GM19238 (cell line): ENCODE measurements around the gene RND3.

Source experiments
- DNase-seq: peaks from one replicate; pipeline ENCODE4 v3.0.0; 2011; ENCODE audit warnings: low spot score; ENCODE audit not compliant: insufficient read length

The RND3 gene

GRCh38 chr2:150487537-150488429 lies at the start of gene RND3:
TSS of gene RND3 (minus strand) at chr2:150487667. CDS start at chr2:150487417, 250 bp downstream.
- DNase-seq = peak; percentile 16

GRCh38 chr2:150535176-150535575 lies 47.7 kb upstream of the RND3 start:
- DNase-seq = no peak

DNA sequence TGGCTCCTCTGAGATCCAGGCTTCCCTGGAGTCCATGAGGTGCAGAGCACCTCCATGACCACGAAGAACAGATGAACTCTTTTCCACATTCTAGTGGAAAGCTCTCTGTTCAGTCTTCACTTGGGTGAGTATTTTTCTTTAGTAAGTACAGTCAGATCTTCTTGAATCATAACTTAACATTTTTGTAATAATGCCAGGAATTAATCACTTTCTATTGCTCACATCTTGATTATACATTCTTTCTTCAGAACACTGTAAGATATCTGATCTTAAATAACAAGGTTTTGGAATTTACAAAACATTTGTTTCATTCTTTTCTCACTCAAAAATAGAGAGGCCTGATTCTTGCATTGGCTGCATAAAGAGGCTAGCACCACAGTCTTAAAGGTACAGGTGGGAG lies 45.4 kb upstream of the RND3 start:
- no peak for DNase-seq

GRCh38 chr2:150532020-150532419 lies 44.6 kb upstream of the RND3 start:
- DNase-seq = no peak

- DNase-seq = no peak
Observed at GRCh38 chr2:150531591-150531990, 44.1 kb upstream of the RND3 start.

- DNase-seq = no peak
Observed at GRCh38 chr2:150530168-150530567, 42.7 kb upstream of the RND3 start.

GRCh38 chr2:150528861-150529801 lies 41.7 kb upstream of the RND3 start:
- no peak for DNase-seq

DNA sequence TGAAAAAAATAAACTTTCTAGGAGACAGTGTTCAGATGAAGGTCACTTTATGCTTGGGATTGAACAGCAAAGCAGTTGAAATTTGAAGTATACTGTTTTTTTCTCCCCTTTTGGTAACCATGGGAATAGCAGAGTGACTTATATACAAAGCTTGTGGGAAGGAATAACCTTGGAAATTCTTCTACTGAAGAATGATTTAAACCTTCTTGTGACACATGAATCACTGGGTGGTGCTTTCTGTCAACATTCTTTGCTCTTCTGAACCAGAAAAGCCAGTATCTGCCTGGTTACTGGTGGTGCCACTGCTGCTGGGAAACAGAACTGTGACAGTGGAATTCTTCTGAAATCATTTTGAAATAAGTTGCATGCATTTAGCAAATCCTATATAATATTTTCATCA lies 39.4 kb upstream of the RND3 start:
- no peak for DNase-seq

DNA sequence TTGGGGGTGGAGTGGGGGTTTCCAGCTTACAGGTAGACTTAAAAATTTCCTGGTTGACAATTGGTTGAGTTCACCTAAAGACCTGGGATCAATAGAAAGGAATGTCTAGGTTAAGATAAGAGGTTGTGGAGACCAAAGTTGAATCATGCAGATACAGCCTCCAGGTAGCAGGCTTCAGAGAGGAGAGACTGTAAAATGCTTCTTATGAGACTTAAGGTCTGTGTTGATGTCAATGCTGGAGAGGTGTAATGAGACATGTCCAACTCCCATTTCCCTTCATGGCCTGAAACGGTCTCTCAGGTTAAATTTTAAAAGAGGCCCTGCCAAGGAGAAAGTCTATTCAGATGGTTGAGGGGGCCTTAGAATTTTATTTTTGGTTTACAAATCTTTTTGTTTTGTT lies 38.5 kb upstream of the RND3 start:
- DNase-seq = no peak

DNA sequence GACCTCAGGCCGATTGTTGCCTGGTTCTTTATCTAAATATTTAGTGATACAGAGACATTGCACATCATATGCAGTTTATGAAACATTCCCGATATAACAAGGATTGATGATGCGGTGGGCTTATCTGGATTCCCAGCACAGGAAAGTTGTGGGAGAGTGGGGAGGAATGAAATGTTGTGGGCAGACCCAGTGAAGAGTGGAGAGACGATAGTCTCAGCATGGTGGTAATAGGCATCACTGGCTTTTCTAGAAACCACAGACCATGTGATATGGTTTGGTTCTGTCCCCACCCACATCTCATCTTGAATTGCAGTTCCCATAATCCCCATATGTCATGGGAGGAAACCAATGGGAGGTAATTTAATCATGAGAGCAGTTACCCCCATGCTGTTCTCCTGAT lies 34.8 kb upstream of the RND3 start:
- DNase-seq = no peak

DNA sequence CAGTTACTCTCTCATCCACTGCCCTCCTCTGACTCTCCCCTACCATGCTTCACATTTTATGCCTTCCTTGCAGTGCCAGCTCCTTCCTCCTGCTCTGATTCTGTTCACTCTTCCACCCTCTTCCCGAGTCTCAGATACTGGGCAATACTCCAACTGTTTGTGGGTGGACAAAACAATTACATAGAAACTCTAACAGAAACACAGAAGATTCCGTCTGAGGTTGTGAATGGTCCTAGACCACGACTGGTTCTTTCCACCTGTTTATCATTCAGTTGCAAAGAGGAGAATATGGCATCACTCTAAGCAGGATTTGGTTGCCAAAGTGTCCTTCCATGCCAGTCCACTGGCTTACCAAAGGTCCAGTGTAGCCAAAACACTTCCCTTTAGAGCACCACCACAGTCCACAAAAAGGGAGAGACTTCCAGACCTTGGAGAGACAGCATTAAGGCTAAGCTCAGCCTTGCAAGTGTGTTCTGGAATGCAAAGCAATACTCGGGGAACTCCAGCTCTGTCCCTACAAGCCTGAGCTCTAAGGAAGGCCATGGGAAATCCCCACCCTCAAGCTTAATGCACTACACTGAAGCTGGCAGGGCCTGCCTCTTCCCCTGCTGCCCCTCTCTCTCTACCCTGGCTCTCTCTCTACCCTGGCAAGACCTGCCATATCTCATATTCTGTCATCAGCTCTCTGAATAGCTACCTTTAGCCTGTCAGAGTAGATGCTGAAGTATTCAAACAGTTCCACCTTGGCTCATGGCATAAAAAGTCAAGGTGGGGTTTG lies 33.6 kb upstream of the RND3 start:
- no peak for DNase-seq

GRCh38 chr2:150520033-150520432 lies 32.6 kb upstream of the RND3 start:
- DNase-seq = no peak

- no peak for DNase-seq
Observed at GRCh38 chr2:150517951-150518680, 30.6 kb upstream of the RND3 start.

GRCh38 chr2:150513647-150514046 lies 26.2 kb upstream of the RND3 start:
- DNase-seq = no peak

DNA sequence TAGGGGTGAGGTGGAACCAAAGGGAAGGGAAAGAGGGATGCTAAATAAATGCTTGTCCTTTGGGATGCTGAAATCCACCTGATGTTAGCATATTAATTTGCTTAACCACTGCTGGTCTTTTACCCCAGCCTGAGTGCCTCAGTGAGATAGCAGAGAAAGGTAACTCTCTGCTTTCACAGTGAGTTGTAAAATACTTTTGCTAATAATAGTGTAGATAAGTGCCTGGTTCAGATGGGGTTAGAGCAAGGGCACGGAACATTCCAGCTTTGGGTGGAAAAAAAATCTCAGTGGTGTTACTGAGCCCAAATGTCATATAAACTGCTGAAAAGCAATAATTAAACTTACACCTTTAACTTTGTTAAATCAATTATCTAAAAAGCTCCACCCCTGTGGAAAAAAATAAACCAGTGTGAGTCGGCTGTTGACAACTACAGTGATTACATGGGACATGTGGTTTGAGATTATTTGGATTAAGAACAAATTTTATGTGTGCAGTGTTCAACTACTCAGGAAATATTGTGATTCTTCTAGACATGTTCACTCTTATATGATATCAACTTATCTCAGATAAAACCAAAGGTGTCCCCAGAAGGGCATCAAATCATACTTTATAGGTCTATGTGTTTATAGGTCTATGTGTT lies 21.1 kb upstream of the RND3 start:
- DNase-seq = no peak

DNA sequence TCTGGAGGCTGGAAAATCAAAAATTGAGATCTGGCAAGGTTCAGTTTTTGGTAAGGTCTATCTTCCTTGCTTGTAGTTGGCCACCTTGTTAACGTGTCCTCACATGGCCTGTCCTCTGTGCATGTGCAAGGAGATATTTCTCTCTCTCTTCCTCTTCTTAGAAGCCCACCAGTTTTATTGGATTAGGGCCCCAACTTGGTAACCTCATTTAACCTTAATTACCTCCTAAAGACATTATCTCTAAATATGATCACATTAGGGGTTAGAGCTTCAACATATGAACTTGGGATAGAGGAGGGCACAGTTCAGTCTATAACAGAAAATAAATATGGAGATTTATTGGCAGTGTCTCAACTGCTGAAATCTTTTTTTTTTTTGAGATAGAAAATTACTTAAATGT lies 19.6 kb upstream of the RND3 start:
- no peak for DNase-seq

DNA sequence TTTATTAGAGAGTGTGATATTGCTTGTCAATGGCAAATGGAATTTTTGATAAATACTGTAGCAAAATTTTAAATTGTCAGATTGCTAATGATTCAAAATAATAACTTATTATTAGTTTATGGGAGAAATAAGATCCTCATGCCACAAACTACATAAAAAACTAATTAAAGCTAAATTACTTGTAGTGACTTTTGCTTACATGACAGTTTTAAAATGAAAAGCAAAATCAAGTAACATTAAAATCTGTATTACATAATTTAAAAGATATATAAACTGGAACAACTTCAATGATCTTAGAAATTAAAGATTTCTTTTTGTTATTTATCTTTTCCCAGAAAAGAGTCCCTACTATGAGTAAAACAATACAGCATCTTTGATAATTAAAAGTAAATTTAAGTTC lies 17.7 kb upstream of the RND3 start:
- DNase-seq = no peak

DNA sequence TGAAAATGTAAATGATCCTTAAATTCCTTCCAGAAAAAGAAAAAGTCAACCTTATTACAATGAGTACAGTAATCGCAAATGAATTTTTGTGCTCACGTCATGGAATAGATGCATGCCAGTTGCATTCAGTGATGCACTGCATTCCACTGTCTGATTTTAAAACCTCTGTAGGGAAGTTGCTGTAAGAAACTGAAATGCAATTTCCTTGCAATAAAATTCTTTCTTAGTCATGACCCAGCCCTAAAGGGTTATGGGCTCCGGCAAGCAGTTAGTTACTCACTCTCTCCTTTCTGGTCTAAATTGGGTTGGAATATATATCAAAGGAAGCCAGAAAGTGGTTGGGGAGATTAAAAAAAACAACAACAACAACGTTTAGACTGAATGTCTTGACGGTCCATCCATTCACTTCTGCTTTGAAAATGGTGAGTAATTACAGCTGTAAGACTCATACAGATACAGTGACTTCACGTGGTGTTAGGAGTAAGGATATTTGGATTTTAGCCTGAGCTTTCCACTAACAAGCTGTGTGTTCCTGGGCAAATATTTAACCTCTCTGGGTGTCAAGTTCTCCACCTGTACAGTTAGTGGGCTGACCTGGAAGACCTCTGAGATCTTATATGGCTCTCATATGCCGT lies 8.6 kb upstream of the RND3 start:
- DNase-seq = no peak

DNA sequence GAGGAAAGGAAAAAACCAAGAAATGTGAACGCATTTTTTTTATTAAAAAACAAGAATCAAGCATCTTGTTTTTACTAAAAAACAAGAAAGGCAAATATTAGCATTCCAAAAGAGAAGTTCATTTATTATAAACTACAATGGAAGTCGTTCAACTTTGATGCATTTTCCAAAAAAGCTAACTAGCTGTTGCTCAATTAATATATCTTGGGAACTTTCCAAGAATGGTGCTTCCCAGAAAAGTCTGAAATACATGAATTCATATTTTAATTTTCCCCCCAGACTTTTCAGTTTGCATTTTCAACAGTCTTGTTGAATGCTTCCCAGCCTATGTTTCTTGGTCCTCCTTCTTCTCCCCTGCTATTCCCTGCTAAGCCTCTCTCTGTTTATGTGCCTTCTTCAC lies 7.5 kb upstream of the RND3 start:
- DNase-seq = no peak
